ENCODE measurements around the gene NIPSNAP3A.

The NIPSNAP3A gene

DNA sequence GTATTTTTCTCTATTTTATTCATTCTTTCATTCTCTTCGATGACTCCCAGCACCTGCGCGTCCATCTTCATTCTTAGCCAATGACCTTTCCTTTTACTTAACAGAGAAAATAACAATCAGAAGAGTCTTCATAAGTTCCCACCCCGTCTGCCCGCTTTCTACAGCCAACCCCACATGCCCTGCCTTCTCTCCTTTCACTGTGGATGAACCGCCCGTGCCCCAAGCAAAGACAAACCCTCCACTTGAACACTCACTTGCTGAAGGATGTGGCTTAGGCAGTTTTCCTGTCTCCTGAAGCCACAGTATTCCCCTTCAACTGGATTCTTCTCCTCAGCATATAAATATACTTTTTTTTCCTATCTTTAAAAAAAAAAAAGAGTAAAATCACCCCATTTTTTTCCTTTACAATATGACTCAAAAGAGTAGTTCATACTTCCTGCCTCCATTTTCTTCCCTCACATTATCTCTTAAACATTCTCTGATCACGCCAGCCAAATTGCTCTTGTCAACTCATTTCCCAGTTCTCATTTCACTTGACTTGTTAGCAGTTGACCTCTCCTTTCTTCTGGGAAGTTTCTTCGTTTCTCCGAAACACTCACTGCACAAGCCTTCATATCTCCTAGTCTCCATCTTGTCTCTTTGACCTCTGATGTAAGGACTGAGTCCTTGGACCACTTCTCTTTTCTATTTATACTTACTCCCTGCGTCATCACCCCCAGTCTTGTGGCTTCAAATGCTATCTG is 27.5 kb downstream of the NIPSNAP3A start:
- DNase-seq (ENCODE audit: low spot score): no peak

- no peak for DNase-seq (ENCODE audit: low spot score)
Measured at GRCh38 chr9:104775574-104775936, 28.1 kb downstream of the NIPSNAP3A start.

DNA sequence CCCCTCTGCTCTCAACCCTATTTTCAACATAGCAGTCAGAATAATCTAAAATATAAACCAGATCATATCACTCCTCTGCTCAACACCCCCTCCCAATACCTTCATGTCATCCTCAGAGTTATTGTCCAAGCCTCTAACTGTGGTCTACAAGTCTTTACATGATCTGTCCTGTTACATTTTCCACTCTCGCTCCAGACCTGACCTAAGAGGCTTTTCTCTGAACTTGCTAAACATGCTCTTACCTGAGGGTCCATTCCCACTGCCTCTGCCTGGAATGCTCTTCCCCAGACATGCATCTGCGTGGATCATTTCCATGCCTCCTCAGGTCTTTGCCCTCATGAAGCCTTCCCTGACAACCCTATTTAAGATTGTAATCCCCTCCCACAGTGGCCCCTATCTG is 28.5 kb downstream of the NIPSNAP3A start:
- no peak for DNase-seq (ENCODE audit: low spot score)

DNA sequence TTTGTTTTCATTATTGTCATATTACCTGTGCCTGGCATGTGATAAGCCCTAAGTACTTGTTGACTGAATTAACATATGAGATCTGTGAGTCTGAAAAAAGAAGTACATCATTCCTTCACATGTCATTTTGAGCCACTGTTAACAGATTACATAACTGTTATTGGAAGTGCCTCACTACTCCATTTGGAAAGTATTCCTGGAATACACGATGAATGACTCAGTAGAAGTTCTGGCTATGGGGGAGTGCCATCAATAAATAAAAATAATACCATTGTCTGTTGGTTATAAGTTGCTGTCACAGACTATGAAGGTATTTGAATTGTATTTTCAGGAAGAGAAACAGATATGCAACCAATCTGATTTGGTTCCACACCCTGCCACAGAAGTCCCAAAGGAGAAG is 29.3 kb downstream of the NIPSNAP3A start:
- no peak for DNase-seq (ENCODE audit: low spot score)

DNA sequence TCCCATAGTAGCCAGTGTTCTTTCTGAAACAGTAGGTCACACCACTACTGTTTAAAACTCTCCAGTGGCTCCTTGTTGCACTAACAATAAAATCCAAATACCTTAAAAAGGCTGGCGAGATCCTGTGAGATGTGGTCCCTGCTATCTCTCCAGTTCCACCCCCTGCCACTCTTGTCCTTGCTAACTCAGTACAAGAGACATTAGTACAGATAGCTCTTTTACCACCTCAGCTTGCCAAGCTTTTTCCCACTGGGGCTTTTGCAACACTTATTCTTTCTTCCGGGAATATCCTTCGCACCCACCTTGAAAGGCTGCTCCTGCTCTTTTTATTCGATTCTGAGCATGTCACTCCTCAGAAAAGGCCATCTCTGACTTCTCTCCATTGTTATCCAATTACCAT is 31.3 kb downstream of the NIPSNAP3A start:
- DNase-seq (ENCODE audit: low spot score): no peak

GRCh38 chr9:104779334-104779733 is 31.9 kb downstream of the NIPSNAP3A start:
- no peak for DNase-seq (ENCODE audit: low spot score)

DNA sequence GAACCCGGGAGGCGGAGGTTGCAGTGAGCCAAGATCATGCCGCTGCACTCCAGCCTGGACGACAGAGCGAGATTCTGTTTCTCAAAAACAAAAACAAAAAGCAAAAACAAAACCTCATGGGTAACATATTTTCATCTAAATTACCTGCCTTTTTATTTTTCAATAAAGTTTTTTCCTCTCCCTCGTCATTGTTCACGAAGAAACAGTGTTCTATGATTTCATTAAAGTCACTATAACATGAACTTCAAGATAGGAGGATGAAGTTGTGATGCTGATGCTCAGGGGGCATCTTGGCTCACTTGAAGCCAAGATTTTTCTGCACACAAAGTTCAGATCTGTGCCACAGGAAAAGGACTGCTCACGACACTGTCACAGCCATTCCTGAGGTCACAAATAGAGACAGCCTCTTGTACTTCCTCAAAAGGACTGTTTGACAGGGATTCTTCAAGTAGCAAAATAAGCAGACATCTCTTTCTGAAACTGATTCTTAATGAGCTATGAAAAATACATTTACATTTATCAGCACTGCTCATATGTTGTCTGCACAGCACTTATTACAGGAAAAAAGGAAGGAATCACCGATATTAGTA is 32.6 kb downstream of the NIPSNAP3A start:
- DNase-seq (ENCODE audit: low spot score): no peak

DNA sequence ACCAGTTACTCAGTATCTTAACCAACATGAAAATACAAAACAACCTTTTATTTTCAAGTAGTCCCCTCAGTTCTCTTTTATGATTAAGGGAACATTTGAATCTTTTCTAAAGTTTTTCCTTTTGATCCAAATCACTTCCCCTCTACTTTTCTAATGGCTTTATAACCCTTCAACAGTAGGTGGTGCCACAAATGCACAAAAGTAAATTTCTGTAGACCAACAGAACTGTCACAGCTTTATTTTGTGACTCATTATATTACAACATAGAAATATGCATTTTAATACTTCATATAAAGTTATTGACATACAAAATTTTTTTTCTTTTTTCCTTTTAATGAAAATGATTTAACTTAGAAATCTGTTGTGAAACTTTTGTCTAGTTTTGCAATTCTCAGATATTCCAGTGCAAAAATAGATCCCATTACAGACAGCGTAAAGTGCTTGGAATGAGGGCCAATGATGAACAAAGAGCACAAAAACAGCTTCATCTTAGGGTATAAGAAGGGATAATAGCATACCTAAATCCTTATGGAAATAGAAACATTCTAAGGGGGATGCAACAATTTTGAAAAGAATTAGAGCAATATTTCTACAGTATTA is 33.4 kb downstream of the NIPSNAP3A start:
- no peak for DNase-seq (ENCODE audit: low spot score)

- DNase-seq (ENCODE audit: low spot score): no peak
Measured at GRCh38 chr9:104783588-104783987, 36.1 kb downstream of the NIPSNAP3A start.

DNA sequence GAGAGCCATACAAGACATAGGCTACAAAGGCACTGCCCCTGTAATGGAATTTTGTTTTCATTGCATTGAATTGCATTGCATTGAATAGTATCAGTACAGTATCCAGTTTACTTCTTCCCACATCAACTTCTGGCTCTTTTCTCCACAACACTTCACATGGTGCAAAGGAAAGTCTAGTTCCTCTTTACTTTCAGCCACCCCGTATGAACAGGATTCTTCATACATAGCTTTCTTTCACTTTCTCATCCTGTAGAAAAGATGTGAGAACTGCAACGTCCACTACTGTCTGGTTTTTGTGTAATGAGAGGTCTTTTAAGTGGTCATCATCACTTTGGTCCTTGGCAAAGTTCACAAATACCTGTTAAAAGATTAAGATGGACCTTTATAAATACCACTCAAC is 36.6 kb downstream of the NIPSNAP3A start:
- no peak for DNase-seq (ENCODE audit: low spot score)

DNA sequence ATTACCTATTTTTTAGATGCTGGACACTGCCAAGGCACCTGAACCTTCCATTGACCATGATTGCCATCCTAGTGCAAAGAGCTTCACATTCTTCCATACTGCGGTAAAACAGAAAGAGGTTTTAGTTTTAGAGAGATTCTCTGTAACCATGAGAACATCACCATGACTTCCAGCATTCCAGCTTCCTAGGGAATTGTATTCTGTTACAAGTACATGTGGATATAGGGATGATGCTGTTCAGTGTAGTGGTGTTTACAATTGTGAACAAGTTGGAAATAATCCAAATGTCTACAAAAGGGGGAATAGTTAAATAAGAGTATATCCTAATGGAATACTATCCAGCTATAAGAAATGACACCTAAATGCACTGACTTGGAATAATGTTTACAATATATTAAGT is 38.8 kb downstream of the NIPSNAP3A start:
- DNase-seq (ENCODE audit: low spot score): no peak

DNA sequence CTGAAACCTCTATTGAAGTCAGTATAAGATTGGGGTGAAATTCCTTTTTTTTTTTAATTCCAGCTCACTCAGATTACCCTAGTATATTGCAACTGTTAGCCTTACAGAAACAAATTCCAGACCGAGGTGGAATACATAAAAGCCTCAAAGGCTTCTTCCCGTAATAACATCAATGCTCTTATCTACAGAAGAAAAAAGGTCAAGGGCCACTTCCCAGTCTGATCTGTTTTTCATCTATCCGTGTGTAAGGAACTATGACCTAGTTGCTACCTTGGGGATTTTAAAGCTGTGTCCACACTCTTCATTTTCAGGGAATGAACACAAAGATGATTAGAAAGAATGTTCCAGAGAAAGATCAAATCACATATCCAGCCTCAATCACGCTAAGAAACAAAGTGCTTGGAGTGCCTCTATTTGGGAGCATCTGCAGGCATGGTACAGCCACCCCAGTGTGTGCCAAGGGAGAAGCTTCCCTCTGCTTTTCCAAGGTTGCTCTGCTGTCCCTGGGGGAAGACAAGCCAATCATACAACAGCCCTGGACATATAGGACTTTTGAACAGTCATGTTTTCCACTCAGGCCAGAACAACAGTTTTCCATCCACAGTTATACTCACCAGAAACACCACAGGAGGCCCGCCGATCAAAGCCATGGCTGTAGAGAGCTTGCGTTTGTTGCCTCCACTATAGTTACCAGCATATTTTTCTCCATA is 40.0 kb downstream of the NIPSNAP3A start:
- no peak for DNase-seq (ENCODE audit: low spot score)

- no peak for DNase-seq (ENCODE audit: low spot score)
Measured at GRCh38 chr9:104788251-104788650, 40.8 kb downstream of the NIPSNAP3A start.

DNA sequence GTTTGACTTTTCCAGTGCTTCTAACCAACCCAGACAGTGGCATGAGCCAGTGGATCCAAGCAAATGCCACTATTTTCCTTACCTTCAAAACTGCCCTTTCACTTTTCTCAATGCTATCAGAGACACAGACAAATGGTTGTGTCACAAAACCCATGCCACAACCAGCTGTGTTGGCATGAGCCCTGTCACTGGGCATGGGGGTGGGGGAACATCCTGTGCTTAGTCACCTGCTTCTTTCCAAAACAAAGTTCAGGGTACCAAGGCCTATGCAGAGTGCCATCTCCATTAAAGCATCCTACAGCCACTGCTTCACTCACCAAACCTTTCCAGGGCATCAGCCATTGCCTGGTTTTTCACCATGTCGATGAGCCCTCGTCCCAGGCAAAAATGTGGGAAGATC is 46.6 kb downstream of the NIPSNAP3A start:
- no peak for DNase-seq (ENCODE audit: low spot score)

- DNase-seq (ENCODE audit: low spot score): no peak
Measured at GRCh38 chr9:104795082-104795481, 47.6 kb downstream of the NIPSNAP3A start.

DNA sequence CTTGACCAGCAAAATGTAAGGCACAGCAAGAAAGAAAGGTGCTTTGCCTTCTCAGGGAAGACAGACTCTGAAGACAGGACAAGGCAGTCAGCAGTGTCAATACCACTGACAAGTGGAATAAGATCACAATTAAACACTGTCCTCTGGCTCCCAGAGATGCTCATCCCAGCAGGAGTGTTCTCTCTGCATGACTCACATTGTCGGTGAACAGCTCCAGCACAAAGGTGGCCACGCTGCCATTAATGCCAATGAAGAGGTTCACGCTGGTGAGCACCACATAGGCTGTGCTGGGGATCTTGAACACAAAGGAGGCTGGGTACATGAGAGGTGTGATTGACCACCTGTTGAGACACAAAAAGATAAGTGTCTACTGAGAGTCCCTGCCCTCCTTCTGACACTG is 48.4 kb downstream of the NIPSNAP3A start:
- no peak for DNase-seq (ENCODE audit: low spot score)

DNA sequence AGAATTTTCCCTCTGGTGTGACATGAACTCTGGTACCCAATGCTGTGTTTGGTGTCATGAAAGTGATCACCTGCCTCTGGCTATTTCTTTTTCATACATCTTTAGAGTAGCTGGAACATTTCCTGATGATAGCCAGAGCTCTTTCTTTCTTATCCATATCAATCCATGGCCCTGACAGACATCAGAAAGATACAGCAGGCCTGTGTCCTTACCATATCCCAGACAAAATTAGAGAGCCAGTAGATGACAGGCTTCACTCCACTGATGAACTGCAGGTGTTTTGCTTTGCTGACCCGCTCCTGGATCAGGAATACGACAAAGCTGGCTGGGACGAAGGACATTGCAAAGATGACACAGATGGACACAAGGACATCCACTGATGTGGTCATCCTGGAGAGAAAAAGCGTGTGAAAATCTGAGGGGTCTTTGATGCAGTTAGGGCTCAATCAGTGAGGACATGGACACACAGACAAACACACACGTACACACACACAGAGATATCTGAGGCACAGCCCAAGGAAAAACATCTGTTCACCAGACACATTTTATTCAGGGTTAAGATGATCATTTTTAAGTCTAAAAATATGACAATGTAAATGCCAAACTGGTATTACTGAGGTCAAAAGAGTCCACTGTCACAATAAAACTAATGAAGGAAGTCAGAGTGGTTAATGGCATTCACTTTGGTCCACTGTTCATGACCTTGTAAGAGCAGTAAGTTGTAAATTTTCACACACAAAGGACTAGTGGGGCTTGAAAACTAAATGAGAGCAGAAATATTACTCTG is 50.9 kb downstream of the NIPSNAP3A start:
- DNase-seq (ENCODE audit: low spot score): no peak

- no peak for DNase-seq (ENCODE audit: low spot score)
Measured at GRCh38 chr9:104800068-104800785, 52.7 kb downstream of the NIPSNAP3A start.

DNA sequence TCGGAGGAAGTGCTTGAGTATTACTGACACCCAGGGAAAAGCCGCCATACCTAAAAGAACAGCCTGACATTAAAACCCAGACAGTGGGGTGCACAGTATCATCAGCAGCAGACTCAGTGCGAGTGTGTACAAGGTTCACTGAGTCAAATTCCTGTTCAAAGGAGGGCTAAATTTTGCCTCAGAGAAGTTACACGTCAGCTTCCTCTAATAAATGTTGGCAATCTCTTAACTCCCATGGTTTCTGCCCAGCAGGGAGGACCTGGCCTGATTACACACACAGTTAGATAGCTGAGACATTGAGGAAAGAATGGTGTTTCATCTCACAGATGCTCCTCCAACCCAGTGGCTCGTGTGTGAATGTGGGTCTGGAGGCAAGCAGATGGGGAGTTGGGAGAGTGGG is 54.6 kb downstream of the NIPSNAP3A start:
- no peak for DNase-seq (ENCODE audit: low spot score)

- DNase-seq (ENCODE audit: low spot score): no peak
Measured at GRCh38 chr9:104802906-104803305, 55.4 kb downstream of the NIPSNAP3A start.

- no peak for DNase-seq (ENCODE audit: low spot score)
Measured at GRCh38 chr9:104805441-104805840, 58.0 kb downstream of the NIPSNAP3A start.
